ENCODE measurements around the gene SPATA31C2.
"Not testable (repeated sequence)": the region's sequence is repeated elsewhere in the genome, so short reads cannot be mapped to it uniquely, and the experiment has no call there.

SPATA31C2 gene

DNA sequence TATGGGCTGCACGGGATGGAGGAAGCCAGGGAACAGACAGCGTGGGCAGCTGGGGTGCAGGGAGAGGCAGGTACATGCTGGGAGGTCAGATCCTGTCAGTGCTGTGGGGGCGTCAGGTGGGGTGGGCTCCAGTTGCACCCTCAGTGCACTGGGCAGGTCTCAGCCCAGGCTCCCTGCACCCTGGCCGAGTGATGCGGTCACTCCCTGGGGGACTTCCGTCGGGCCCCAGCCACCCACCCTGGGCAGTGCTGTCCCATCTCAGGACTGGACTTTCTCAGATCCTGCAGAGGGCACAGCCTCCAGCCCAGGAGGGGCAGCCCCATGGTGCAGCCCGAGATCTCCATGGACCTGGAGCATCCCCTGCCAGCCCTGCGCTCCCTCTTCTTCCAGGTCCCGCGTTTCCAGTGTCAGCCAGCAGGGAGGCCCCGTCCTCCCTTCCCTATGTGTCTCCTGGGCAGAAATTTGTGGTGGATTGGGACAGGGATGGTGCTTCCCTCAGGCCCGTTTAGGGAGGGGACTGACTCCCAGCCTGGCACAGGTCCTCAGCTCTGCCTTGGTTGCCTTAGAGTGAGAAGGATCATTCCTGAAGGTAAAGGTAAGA lies 10.5 kb downstream of the SPATA31C2 start:
- not testable (repeated sequence) for DNase-seq (ENCODE audit: low read depth in 3 of 3)

DNA sequence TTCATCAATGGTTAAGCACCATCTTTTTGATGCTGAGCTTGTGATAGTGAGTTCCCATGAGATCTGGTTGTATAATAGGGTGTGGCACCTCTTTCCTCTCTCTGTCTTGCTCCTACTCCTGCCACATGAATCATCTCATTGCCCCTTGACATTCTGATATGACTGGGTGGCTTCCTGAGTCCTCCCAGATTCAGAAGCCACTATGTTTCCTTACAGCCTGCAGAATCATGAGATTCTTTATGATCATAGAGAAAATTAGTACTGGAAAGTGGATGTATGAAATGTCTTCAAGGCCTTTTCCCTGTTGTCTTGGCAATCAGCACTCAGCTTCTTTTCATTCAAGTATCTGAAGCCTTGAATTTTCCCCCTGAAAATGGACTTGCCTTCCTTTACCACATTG lies 14.9 kb downstream of the SPATA31C2 start:
- DNase-seq (ENCODE audit: low read depth in 3 of 3) = not testable (repeated sequence)

DNA sequence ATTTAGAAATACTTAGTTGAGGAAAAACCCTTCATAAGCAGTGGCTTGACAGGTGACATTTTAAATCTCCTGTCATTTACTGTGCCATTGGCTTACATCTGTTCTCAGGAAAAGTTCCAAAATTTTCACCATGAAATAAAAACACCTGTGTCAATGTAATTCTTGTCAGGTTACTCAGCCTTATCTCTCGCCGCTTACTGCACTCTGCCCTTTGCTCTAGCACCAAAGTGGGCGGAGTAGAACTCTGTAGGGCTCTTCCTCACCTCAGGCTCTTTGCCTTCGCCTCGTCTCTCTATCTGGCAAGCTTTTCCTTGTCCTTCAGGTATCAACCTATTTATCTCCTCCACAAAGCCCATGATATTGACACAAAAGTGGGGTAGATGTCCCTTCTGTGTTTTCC lies 20.2 kb downstream of the SPATA31C2 start:
- not testable (repeated sequence) for DNase-seq (ENCODE audit: low read depth in 3 of 3)

DNA sequence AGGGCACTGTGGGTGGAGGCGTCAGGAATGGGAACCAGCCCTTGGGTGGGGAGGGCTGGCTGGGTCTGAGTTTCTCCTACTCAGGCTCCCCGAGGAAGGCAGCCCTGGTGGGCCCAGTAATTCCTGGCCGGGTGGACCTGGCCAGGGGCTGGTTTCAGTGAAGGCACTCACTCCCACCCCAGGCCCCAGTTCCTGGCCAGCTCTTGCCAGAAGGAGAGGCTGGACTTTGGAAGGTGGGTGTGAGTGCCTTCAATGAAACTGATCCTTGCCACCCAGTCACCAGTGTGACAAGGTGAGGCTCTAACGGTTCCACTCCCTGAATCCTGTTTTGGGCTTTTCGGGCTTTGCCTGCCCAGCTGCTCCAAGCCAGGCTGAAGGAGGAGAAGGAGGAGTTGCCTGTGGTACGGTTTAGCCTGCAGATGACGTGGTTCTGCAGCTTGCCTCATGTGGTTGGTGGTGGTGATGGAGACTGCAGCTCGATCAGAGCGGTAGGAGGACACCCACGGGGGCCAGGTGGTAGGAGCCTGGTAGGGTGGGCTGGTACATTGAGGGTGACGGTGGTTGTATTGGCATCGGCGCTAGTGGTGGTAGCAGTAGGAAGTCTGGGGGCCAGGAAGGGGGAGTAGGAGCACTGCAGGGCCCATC lies 23.2 kb downstream of the SPATA31C2 start:
- not testable (repeated sequence) for DNase-seq (ENCODE audit: low read depth in 3 of 3)

DNA sequence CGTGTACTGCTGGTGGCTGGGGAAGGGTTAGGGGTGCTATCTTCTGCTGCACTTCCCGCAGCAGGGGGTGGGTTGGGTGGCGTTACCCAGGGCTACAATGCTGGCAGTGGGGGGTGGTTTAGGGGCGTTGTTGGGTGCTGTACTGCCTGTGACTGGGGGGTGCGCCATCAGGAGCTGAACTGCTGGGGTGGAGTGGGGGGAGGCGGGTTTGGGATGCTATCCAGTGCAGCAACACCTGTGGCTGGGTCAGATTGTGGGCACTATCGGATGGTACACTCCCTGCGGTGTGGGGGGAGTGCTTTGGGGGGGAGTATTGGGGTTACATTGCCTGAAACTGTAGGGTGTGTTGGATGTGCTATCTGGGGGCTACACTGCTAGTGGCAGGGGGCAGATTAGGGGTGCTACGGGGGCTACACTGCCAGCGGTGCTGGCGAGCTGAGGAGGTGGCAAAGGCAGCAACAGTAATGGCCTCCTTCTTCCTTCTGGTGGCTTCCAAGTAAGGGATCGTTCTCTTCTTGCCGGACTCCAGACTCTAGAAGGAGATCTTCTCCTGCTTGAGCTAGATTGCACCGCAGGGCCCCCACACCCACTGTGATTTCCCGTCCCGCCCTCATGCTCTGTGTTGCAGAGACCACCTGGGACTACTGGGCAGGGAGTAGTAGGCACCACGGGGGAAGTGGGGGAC lies 23.9 kb downstream of the SPATA31C2 start:
- DNase-seq (ENCODE audit: low read depth in 3 of 3) = not testable (repeated sequence)

DNA sequence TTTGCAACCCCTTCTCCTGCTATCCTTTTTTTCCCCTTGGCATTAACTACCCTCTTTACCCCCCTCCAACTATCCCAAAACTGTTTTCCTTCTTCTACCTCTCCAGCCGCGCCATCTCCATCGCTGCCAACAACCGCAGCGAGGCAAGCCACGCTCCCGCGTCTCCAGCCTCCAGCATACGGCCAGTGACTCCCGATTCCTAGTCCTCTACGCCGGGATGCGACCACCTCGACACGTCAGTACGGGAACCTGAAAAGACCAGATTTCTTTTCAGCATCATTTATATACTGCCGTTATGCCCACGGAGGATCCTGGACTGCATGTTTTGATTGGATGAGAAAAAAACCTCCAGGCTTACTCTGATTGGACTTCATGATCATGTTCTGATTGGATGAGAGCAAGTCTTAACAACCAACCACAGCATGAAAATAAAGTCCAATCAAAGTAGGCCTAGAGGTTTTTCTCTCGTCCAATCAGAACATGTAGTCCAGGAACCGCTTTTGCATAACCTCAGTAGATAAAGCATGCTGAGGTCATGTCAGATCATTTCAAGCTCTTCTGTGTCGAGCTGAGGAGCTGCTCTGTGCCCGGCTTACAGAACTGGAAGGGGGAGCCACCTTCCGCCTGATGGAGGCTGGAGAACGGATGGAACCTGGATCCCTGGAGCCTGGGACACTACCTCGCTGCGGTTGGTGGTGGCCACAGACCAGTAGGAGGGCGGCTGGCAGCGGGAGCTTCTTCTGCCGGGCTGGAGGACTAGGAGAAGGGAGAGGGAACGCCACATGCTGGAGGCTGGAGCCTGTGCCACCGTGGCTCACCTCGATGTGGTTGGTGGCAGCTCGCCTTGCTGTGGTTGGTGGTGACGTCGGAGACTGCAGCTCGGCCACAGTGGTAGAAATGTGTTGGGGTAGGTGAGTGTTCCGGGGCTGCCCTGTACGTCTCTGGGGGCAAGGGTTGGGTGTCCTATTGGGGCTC lies 24.8 kb downstream of the SPATA31C2 start:
- not testable (repeated sequence) for DNase-seq (ENCODE audit: low read depth in 3 of 3)

DNA sequence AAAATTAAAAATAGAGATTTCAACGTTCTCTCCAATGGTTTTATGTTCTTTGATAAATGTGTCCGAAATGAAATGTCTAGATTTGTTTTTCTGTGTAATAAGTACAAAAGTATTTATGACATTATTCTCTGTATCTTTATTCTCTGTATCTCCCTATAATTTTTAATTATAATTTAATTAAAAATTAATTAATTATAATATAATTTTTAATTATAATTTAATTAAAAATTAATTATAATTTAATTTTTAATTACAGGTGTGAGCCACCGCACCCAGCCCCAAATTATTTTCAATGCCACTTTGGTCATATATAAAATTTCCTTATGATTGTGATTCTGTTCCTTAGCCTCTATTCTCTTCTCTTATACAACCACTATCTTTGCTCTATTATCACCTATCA lies 28.2 kb downstream of the SPATA31C2 start:
- no peak for DNase-seq (ENCODE audit: low read depth in 3 of 3)

DNA sequence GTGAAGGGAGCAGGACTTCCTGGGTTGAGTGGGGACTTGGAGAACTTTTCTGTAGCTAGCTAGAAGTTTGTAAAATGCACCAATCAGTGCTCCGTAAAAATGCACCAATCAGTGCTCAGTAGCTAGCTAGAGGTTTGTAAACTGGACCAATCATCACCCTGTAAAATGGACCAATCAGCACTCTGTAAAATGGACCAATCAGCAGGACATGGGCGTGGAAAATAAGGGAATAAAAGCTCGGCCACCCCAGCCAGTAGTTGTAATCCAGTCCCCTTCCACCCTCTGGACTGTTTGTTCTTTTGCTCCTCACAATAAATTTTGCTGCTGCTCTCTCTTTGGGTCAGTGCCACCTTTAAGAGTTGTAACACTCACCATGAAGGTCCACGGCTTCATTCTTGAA lies 29.5 kb downstream of the SPATA31C2 start:
- DNase-seq (ENCODE audit: low read depth in 3 of 3) = no peak

DNA sequence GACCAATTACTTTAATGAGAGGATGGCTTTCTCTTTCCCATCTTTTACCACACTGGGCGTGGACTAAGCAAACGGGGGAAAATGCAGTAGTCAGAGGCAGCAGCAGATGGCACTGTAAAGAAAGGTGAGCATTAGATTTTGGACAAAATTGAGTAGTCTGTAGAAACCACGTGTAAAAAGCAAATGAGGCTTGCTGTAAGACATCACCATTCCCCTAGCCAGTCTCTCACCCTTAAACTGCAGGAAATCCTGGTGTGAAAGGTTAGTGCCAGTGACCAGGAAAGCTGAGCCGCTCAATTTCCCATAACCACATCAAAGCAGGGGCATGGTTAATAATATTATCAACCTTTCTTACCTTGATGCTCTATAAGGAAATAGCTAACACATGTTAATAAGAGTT lies 31.8 kb downstream of the SPATA31C2 start:
- DNase-seq (ENCODE audit: low read depth in 3 of 3) = no peak

DNA sequence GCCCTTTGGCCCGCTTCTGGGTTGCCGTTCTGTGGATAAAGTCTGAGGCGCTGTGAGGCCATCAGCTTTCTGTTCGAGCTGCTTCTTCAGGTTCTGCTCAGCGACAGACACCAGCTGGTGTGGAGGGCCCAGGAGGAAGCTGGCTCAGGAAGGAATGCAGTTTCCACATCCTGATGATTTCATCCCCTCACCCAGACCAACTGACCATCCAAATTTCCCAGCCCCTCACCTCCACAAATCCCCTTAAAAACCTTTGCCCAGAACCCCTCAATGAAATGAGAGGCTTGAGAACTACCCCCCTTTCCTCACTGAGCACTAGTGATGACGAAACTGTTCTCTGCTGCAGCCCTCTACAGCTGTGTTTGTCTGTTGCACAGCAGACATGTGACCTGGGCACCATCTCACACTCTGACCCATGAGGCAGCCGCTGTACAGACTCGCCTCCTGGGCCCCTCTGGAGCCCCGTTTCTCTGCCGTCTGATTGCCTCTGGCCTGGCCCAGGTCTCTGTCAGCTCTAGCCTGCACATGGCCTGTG lies 45.4 kb downstream of the SPATA31C2 start:
- DNase-seq (ENCODE audit: low read depth in 3 of 3) = no peak

DNA sequence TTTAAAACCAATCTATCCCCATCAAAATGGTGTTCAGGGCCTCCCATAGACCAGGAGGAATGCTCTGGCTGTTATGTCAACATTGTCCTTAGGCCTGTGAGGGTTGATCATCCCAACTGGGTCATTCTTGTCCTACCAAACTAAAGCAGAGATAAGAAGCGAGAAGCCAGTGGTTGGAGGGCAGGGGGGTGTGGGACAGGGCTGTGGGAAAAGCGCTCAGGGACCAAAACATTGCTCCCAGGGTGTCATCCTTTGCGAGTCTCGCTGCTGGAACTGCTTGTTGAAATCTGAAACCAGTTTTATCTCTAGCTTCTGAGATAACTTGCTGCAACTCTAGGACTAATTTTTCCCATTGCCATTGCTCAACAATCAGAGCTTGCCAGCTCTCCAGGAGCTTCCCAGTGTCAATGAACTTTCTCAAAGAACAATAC lies 48.1 kb downstream of the SPATA31C2 start:
- no peak for DNase-seq (ENCODE audit: low read depth in 3 of 3)

DNA sequence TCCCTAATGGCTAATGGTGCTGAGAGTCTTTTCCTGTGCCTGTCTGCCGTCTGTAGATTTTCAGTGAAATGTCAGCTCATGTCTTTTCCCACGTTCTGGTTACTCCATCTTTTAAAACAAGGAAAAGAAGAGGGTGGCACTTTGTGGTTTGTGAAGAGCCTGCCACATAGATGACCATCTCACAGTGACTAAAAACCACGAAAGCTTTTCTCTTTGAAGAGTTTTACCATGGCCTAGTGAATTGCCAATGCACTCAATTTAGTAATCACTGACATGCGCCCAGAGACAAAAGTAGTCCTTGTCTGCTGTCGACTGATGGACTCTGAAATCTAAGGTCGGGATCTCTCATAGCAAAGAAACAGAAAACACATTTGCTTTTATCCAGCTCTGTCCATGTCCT lies 50.4 kb downstream of the SPATA31C2 start:
- DNase-seq (ENCODE audit: low read depth in 3 of 3) = no peak

DNA sequence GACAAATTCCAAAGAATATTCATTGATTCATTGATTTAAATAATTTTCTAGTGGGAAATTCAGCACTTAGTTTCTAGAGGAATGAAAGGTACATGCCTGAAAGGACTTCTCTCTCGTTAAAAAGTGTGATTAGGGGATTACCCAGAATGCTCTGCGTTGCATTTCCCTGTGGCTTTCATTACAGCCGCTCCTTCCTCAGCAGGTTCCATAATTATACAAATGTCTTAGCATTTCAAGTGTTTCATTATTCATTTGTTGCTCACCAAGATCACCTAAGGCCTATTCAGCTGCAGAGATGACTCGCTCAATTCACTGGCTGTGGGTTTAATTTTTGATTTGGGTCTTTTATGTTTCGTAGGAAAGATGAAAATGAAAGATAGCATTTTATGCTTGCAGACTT lies 52.8 kb downstream of the SPATA31C2 start:
- no peak for DNase-seq (ENCODE audit: low read depth in 3 of 3)

DNA sequence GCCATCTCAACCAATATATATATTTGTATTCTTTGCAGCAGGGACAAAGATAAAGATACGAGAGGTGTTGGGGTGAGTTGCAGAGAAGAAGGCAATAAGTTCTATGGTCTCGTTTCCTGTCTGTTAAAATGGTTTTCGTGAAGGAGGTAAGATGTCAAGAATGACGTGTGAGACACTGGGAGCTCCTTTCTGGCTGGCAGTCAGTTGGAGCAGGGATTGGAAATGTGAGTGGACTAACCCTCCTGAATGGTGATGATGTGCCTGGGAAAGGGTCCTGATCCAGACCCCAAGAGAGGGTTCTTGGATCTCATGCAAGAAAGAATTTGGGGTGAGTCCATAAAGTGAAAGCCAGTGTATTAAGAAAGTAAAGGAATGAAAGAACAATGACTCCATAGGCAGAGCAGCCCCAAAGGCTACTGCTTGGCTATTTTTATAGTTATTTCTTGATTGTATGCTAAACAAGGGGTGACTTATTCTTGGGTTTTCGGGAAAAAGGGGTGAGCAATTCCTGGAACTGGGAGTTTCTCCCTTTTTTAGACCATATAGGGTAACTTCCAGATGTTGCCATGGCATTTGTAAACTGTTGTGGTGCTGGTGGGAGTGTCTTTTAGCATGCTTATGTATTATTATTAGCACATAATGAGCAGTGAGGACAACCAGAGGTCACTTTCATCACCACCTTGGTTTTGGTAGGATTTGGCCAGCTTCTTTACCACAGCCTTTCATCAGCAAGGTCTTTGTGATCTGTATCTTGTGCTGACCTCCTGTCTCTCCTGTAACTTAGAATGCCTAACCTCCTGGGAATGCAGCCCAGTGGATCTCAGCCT lies 53.7 kb downstream of the SPATA31C2 start:
- no peak for DNase-seq (ENCODE audit: low read depth in 3 of 3)
